Osteocyte (in vitro differentiated cells): Measurements from ENCODE around the gene MAP7D2. TPM values are rescaled to one million over a fixed set of nuclear protein-coding genes. Genes with fewer than 3 reads are reported as not detected.

Experiments used
- DNase-seq: peaks from one replicate; pipeline ENCODE4 v3.0.0; 2021; ENCODE audit warnings: mixed read lengths; ENCODE audit not compliant: unreplicated experiment; ENCODE audit errors: extremely low spot score
- H3K27ac Mint-ChIP-seq: one replicate; pipeline ENCODE4 v1.8.0; 2021; ENCODE audit warnings: mild to moderate bottlenecking, mixed read lengths; ENCODE audit not compliant: unreplicated experiment
- H3K27me3 Mint-ChIP-seq: one replicate; pipeline ENCODE4 v1.8.0; 2021; ENCODE audit warnings: mixed read lengths; ENCODE audit not compliant: unreplicated experiment
- H3K36me3 Mint-ChIP-seq: one replicate; pipeline ENCODE4 v1.8.0; 2021; ENCODE audit warnings: mixed read lengths; ENCODE audit not compliant: unreplicated experiment
- H3K4me1 Mint-ChIP-seq: one replicate; pipeline ENCODE4 v1.8.0; 2021; ENCODE audit warnings: mixed read lengths; ENCODE audit not compliant: unreplicated experiment
- H3K4me3 Mint-ChIP-seq: one replicate; pipeline ENCODE4 v1.8.0; 2021; ENCODE audit warnings: mild to moderate bottlenecking, moderate library complexity, mixed read lengths; ENCODE audit not compliant: unreplicated experiment
- H3K9me3 Mint-ChIP-seq: one replicate; pipeline ENCODE4 v1.8.0; 2021; ENCODE audit warnings: mixed read lengths; ENCODE audit not compliant: unreplicated experiment
- total RNA-seq: library from RNA; stranded (reverse); gene quantifications from 2 replicates; pipeline ENCODE4 v1.2.1, GENCODE V29; 2021
- TF ChIP-seq, protein P1 (sequence below): fragments of 200-600 bp; sonication (generic); IDR thresholded peaks from 2 replicates; pipeline ENCODE4 v1.5.0; 2021; ENCODE audit warnings: antibody characterized with exemption, mild to moderate bottlenecking, moderate library complexity

Gene MAP7D2
- total RNA-seq, 1 donor from 2014 or later = 0.11 TPM

DNA sequence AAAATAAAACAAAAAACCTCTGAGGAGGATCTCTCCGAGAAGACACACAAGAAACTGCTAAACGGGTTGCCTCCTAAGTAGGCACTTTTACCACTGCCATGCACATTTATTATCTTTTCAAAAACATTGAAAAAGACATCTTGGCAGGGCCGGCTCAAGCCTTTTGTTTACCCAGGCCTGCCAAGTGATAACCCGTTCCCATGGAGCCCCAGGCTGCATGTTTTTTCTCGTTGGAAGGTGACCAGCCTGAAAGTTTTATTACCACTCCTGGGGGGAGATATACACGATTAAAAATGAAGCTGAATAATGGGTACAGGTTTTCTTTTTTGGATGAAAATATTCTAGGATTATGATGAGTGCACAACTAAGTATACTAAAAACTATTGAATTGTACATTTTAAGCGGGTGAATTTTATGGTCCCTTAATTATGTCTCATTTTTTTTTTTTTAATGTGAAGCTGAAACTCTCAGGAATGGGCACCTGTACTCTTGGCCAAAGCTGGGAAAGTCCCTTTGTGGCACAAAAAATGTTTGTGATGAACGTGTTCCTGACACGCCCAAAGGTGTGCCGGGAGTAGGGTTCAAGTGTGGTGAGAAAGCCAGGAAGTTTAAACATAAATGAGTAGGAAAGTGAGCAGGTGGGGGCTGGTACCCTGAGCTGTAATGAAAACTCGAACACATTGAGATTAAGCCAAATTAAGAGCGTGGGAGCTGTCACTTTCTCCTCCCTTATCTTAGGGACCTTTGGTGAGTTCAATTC, 1.5 kb upstream of the MAP7D2 start:
- Mint-ChIP-seq H3K27me3 (no peaks in the 10 kb centered on the region), H3K4me1 (no peaks in the 10 kb centered on the region), H3K4me3 (no peak overlapping the region), H3K9me3 (no peaks in the 10 kb centered on the region), H3K36me3 (no peaks in the 10 kb centered on the region), H3K27ac (no peak overlapping the region)
- TF ChIP-seq, protein P1, sequence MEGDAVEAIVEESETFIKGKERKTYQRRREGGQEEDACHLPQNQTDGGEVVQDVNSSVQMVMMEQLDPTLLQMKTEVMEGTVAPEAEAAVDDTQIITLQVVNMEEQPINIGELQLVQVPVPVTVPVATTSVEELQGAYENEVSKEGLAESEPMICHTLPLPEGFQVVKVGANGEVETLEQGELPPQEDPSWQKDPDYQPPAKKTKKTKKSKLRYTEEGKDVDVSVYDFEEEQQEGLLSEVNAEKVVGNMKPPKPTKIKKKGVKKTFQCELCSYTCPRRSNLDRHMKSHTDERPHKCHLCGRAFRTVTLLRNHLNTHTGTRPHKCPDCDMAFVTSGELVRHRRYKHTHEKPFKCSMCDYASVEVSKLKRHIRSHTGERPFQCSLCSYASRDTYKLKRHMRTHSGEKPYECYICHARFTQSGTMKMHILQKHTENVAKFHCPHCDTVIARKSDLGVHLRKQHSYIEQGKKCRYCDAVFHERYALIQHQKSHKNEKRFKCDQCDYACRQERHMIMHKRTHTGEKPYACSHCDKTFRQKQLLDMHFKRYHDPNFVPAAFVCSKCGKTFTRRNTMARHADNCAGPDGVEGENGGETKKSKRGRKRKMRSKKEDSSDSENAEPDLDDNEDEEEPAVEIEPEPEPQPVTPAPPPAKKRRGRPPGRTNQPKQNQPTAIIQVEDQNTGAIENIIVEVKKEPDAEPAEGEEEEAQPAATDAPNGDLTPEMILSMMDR = no peak
- no peak for DNase-seq

DNA sequence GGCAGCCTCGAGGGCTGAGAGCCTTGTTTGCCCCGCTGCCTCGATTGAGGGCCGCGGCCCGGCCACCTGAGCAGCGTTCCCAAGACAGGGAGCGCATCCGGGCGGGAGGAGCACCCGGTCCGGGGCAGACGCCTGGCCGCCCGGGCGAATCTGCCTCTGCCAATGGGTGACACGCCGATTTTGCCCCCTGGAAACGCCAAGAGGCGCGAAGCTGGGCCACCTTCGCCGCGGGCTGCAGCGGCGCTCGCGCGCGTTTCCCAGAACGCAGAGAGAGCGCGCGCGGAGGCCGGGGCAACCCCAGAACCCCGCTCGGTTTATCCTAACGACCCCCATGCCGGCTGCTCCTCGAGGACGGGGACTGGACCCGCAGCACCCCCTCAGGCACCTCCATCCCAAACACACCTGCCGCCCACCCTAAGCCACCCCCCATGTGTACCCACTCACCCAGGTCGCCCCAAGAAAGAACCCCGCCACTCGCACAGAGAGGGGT, 575 bp downstream of the MAP7D2 start:
- TF ChIP-seq, protein P1 = no peak
- Mint-ChIP-seq H3K4me3 (peak overlapping the region; percentile 66), H3K27ac (no peak overlapping the region), H3K9me3 (no peaks in the 10 kb centered on the region), H3K36me3 (no peaks in the 10 kb centered on the region), H3K27me3 (no peaks in the 10 kb centered on the region), H3K4me1 (no peaks in the 10 kb centered on the region)
- DNase-seq = no peak

DNA sequence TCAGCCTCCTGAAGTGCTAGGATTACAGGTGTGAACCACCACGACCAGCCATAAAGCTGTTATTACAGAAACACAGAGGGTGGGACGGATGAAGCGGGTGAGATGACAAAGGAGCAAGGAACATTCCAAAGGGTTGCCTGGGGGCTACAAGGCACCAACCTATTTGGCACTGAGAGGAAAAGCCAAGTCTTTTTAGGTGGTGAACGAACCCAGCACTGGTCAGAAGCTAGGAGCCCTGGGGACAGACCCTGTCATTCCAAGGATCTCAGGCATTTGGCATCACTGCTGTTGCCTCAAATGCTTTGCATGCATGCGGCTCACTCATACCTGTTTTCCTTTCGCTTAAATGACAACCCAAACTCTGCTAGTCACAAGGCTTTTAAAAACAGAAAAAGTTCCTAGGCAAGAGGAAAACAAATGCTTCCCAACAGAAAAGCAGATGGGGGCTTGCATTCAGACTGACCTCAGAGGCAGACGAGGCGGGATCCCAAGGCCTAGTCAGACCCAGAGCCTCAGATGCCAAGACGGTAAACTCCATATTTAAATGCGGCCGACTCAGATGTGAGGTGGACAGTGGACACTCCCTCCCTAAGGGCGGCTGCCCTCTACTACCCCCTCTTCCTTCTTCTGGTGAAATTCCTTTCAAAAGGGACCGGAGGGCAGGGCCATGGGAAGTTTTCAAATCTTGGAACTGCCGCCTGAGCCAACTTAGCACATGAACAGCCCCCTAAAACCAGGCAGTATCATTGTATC, 4.5 kb downstream of the MAP7D2 start:
- no peak for DNase-seq
- Mint-ChIP-seq H3K4me1 (no peaks in the 10 kb centered on the region), H3K4me3 (no peak overlapping the region), H3K36me3 (no peaks in the 10 kb centered on the region), H3K9me3 (no peaks in the 10 kb centered on the region), H3K27me3 (no peaks in the 10 kb centered on the region), H3K27ac (no peak overlapping the region)
- TF ChIP-seq, protein P1 = no peak

DNA sequence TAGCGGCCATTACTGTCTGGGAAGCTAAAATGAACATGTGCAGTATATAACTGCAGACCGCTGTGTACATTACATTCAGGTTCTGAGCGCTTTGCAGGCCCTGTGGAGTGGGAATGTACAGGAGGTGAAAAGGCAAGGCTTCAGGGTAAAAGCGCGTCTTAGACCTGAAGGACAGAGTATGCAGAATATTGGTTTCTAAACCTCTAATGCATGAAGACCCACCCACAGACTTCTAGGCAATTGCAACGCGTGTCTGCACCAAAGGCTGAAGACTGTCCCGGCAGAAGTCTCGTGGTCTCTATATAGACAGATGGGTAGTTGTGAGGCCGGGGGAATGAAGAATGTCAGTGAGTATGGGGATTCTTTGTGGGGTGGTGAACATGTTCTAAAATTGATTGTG, 5.4 kb downstream of the MAP7D2 start:
- Mint-ChIP-seq H3K4me1 (no peaks in the 10 kb centered on the region), H3K27ac (no peak overlapping the region), H3K27me3 (no peaks in the 10 kb centered on the region)

More for the DNA sequence above, 5.4 kb downstream of the MAP7D2 start:
- TF ChIP-seq, protein P1 = no peak
- Mint-ChIP-seq H3K36me3 (no peaks in the 10 kb centered on the region), H3K4me3 (no peak overlapping the region), H3K9me3 (no peaks in the 10 kb centered on the region)
- no peak for DNase-seq
